GM19328 (cell line): ENCODE results near the gene JAZF1.
A peak's percentile ranks its signal among the peaks of the same experiment; 100 is the strongest.

ENCODE experiments used
- ATAC-seq: cut with Tn5 transposase; IDR thresholded peaks from one replicate; pipeline ENCODE4 v1.9.1; 2021; ENCODE audit warnings: mild to moderate bottlenecking, moderate library complexity; ENCODE audit not compliant: unreplicated experiment

Gene JAZF1

DNA sequence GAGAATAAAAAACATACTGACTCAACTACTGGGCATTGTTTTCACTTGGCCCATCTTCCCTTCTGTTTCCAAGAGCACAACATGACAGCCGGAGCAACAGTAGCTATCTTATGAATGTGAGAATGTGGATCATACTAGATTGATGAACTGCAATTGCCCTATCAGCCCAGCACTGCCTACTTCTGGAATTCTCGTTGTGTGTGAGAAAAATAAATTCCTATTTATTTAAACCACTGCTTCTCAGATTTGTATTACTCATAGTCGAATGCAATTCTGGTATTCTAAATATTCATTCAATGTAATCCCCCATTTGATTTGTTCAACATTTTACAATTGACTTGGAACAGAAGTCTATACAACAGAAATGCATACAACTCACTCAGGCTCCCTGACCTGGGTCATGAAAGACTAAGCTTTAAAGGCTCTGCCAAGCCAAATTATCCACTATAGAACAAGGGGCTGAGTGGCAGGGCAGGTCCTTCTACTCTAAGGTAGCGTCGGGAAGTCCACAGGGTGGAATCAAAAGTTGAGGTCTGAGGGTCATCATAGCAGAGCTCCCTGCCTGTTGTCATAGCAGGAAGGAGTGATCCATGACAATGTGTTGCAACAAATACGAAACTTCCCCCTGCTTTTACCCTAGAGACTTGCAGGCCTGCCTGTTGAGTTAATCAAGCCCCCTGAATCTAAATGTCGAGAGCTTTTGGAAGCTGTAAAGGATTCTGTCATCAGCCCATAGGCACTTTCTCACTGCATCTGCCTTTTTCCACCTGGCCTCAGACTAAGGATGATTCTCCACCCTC lies 12.4 kb upstream of the JAZF1 start:
- ATAC-seq, result no peak

DNA sequence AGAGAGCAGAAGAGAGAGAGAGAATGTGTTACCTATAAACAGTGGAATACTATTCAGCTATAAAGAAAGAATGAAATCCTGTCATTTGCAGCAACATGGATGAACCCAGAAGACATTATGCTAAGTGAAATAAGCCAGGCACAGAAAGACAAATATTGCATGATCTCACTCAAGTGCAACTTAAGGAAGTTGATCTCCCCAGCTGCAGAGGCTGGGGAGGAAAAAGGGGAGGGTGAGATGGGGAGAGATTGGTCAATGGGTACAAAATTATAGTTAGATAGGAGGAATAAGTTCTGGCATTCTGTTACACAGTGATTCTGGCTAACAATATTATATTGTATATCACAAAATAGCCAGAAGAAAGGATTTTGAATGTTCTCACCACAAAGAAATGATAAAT lies 11.2 kb upstream of the JAZF1 start:
- ATAC-seq, result no peak

DNA sequence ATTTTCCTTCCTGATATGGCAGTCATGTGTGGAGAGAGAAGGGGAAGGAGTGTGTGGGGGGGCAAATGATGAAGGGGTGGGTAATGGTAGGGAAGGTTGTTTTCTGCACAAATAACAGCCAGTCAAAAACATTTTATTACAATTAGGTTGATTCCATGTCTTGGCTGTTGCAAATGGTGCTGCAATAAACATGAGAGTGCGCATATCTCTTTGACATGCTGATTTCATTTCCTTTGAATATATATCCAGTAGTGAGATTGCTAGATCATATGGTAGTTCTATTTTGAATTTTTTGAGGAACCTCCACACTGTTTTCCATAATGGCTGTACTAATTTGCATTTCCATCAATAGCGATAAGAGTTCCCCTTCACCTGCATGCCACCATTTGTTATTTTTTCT lies 10.6 kb upstream of the JAZF1 start:
- no peak for ATAC-seq

DNA sequence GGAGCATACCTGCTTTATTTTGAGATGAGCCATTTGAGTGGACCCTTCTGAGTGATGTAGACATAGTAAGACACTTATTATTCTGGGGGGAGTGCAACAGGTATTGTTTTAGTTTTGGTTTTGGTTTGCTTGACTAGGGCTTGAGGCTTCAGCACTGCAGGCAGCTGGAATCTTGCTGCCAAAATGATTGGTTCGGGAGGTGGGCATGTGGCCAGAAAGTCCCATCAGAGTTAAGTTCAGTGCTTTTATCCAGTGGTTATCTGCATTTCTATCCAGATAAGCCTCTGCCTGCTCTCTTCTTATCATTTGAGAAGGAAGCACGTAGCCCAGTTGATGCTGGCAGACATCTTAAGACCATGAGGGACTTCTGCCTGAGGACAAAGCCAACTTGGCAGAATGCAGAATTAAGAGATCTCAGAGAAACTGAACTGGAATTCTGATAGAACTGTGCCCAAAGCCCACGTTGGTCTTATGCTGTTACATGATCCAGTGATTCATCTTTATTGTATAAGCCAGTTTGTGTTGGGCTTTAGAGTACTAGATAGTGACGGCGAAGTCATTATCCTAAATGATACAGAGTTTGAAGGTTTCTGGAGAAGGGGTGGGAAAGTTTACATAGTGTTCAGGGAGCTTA lies 9.6 kb upstream of the JAZF1 start:
- no peak for ATAC-seq

DNA sequence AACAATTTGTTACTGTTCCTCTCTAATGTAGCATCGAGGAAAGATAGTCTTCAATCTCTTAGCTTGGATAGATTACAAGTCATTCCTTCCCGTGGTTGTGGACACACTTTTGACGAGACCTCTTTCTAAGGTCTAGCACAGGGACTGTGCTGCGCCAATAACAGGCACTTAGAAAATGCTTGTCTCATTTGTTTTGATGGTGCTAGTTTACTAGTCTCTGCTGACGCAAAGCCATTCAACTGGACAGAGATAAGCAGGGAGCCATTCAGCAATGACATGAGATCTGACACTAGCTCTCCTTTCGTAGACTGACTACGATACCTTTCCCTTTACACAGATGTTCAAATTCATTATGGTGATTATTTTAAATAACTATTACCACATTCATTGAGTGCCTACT lies 6.4 kb upstream of the JAZF1 start:
- ATAC-seq, result no peak

DNA sequence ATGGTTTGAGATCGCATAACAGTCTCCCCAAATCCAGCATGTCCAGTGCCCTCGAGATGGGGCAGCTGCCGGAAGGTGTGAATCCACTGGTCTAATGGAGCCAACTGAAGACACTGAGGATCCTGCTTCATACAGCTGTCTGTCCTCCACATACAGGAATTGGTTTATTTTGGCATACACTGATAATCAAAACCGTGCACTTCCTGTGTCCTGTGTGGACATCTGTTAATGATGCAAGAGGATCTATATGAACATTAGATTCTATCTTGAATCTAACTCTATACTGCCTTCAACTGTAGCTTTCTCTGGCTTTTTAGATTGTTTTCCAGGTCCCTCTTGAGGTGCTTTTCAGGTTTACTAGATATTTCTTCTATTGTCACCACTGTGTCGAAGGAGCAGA lies 3.0 kb upstream of the JAZF1 start:
- no peak for ATAC-seq

DNA sequence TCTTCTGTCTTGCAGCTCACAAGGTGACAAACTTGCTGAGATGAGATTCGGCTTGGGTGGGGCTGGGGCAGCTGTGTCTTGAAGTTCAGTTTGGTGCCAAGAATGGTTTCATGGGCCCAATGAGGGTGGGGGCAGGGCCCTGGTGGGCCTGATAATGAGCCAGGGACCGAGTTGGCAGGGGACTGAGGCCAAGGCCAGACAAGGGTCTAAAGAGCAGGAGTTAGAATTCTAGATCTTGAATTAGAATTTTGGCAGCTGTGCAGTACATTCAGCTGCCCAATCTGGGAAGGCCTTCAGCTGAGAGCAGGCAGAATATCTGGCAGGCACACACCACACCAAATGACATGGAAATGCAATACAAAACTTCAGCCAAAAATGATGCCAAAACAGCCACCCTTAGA lies 1.5 kb upstream of the JAZF1 start:
- no peak for ATAC-seq

DNA sequence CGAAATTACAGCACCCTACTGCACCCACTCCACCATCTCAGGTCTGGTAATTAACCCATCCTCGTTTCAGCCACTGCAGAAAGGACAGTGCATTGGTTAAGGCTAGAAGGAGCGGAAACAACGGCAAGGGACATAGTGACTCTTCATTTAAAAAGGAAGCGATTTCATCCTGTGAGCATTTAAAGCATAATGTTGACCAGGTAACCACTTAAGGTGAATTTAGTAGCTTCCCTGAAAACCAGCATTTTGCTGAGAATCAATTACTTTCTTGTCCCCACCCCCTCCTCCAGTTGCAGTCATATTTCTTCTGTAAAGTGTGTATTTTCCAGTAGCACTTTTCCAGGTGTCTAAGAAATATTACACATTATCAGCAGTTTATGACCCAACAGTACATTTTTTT lies 821 bp upstream of the JAZF1 start:
- ATAC-seq, result no peak

DNA sequence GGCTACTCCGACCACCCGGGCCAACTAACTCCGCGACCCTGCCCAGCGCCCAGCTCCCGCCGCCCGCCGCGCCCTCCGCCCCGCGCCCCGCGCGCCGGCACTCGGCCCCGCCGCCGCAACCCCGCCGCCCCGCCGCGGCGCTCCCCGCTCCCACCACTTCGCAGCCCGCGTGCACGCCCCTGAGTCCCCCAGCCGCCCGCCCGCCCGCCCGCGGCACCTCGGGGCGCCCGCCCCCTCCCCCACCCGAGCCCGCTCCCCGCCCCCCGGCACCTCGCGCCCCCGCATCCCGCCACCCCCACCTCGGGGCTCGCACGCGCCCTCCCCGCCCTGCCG lies 598 bp downstream of the JAZF1 start:
- no peak for ATAC-seq

DNA sequence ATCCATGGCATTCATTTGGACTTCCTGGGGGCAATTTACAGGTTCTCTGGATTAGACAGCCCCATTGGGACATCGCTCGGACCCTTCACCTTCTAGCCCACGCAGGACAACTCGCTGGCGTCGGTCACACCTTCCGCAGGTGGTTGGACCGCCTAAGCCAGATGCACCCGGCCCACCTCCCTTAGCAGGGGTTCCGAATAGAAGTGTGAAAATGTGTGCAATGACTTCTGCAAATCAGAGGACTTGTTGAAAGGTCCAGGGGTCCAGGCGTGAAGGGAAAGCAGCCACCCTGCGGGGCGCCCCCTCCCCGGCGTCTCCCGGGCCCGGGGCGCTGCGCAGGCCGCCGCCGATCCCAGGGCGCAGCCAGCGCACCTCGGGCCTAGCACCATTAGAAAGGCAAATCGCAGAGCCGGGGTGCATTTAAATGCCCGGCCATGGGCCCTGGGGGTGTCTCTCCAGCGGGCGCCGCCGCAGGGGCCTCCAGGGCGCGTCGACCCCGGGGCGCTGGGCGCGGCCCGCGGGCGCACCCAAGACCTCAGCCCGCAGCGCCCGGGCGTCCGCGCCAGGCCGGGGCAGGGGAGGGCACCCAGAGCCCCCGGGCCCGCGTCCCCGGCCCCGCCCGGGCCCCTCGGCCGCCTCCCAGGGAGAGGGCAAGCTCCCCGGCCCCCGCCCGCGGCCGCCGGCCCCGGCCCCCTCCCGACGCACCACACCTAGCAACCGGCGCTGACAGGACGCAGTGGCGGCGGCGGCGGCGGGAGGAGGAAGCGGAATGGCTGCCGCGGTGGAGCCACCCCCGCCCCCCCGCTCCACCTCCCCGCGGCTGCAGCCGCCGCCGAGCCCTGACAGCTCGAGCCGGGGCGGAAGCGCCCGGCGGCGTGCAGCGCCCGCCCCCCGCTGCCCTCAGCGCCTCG lies 1.2 kb downstream of the JAZF1 start:
- peak; percentile 74 for ATAC-seq

DNA sequence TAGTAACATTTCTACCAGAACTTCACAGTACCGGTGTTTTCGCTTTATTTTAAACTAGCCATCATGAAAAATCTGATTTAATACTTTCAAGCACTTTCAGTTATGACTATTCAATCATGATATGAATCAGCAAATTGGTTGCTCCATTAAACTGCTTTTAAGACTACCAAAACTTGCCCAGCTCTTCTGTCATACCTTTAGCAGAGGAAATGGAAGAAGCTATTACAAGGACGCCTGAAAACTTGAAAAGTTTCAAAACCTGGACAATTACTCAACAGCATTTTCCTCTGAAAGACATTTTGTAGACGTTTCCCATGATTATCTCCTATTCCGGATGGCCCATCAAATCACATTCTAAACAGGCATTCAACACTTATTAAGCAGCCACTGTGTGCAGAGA lies 2.0 kb downstream of the JAZF1 start:
- no peak for ATAC-seq

DNA sequence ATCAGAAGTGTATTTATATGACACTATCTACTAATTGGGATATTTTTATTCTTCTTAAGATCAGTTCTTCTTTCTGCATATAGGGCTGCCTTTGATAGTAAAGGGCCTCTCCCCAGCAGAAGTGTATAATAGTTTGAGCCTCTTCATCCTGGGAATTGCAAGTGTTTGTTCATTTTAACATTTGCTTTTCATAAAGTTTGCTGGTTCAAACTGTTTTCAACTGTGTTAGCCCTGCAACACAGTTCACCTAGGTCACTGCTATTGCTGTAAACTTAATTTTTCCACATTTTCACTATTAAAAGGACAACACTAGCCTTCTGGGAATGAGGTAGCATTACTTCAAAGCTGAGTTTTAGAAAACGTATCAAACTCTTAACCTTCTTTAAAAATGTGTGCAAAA lies 2.8 kb downstream of the JAZF1 start:
- ATAC-seq, result no peak

DNA sequence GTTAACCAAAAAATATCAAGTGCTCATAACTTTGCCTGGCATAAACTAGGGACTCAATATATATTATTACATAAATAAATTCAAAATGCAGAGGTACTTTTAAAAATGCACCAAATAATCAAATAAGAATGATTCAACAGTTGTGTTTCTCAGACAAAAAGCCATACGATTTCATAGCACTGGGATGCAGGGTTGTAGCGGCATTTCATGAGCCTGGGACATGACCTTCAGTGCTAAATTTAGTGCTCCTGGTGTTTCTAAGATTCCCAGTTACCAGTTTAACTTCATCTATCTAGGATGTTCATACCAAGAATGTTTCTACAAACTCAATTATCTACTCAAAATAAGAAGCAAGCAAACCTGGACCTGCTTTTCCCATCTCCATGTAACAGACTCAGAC lies 4.0 kb downstream of the JAZF1 start:
- no peak for ATAC-seq

DNA sequence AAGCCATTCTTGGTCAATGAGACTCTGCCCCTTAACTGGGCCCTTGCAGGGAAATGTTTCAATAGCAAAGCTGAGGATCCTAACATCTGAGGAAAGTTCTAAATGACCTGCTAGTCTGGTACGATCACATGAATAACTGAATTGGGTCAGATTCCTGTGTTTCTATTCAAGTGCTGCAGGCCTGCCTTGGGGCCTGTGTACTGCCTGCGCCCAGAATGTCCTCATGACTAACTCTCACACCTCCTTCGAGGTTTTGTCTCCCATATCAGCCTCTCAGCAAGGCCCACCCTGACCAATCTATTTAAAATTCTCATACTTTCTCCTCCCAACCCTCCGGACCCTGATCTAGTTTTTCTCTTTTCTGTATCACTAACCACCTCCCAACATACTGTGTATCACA lies 4.4 kb downstream of the JAZF1 start:
- no peak for ATAC-seq

DNA sequence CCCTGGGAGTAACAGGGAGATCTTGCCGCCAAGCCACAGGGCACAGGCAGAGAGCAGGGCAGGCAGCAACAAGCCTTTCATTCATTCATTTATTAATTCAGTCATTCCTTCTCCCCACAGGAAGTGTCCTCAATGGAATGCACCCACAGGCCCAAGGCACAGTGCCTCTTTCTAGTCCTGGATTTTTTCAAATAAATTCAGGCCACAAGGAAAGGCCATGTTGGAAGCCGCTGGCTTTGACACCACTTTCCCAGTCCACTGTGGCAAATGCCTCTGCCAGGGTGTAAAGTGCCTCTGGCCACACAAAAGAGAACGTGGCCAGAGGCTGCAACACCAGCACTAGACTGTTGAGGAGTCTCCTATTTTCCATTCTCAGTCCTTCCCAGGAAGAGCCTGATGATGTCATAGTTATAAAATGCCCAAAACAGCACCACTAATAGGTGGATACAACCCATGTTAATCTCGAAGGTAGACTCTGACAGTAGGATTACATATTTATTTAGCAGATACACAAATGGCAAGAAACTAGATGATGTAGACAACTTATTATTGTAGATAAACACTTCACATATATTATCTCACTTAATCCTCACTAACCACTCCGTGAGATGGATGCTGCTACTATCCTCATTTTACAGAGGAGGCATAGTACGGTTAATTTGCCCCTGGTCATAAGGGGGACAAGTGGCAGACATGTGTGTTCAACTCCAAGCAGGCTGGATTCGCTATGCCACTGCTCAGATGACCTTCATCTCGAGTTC lies 5.5 kb downstream of the JAZF1 start:
- ATAC-seq, result no peak

DNA sequence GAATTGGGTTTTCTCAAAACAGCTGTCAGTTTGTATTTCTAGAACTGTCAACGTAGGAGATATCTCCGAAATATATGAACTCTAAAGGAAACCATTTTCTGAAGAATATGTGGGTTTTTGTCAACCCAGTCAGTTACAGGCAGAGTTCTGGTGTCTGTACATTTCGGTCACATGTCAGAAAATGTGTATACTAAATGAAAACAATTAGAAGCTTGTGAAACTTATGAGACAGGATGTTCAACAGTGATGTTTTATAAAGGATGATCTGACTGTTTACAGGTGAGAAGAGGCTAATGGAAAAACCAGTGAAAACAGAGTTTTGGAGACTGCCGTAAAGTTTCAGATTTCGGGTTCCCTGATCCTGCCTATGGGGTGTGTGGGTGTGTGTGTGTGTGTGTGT lies 6.2 kb downstream of the JAZF1 start:
- no peak for ATAC-seq

DNA sequence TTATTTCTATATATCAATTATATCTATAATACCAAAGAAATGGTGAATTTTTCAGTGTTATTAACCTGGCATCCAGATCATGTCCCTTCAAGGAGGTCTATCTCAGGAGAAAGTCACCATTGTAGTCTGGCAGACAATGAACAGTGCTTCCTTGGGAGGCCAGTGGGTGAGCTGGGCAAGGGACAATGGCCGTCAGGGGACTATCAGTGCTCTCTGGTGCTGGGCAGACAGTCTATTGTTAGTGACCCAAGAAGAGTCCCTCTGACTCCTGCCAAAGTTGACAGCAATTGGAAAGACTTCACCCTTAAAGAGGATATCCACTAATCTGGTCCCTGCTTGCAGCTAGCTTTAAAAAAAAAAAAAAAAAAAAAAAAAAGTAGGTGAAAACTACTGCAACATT lies 7.1 kb downstream of the JAZF1 start:
- no peak for ATAC-seq

DNA sequence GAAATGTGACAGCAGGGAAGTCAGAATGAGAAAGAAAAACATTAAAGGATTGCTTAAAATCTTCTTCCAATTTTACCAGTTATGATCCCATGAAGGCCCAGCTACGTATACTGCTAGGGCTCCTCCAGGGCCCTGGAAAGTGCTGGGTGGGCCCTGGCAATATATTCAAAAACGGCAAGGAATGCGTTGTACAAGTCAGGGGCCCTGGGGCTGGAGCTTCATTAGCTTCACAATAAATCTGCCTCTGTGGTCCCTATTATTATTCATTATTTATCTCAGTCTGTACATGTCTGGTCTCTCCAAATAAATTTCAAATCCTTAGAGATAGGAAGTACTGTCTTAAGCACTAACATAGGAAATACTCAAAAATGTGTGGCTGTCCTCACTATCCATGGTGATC lies 7.6 kb downstream of the JAZF1 start:
- ATAC-seq, result no peak

DNA sequence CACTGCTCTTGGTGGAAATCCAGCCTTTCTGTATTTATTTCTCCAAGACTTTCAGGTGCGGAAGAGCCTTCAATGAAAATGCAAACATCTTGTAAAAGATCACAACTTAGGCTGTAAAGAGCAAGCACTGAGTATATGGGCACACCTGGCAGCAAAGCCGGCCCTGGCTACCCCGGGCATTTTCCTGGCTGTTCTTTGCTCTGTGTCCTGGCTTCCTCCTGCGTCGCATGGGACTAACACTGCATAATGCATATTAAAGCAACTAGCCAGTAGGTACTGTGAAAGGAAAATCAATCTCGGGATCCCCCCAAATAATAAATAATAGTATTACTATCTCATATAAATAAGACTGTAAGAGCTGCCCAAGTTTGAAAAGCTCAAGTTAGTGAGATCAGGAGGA lies 9.9 kb downstream of the JAZF1 start:
- ATAC-seq, result no peak

DNA sequence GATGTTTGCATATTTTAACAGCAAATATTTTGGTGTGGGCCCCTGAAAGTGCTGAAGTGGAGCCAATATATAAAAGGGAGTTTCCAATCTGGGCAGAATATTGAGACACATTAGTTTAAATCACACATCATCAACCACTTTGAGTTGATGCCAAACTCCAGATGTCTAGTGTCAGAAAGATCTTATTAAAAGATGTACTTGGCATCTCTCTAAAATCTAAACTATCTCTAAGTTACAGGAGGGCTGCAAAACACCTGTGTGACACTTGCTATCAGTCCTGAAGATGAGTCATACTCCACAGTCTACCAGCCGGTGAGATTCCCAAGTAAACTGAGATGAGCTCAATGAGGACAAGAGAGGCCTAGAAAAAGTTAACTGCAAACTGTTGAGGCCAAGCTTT lies 11.4 kb downstream of the JAZF1 start:
- no peak for ATAC-seq
